Fibroblast of the aortic adventitia (primary cell): ENCODE data around the gene ZNF516. TPM values are rescaled to one million over a fixed set of nuclear protein-coding genes. Genes with fewer than 3 reads are reported as not detected.

Experiments used
- DNase-seq: peaks from one replicate; pipeline ENCODE4 v3.0.0-alpha.2; 2010; ENCODE audit warnings: low read depth
- H3K4me3 ChIP-seq: 2 replicates; pipeline ENCODE4 v1.5.1; 2011; ENCODE audit warnings: low read depth, mild to moderate bottlenecking, control low read depth, low read length, moderate library complexity
- CTCF ChIP-seq: IDR thresholded peaks from 2 replicates; pipeline ENCODE4 v1.5.1; 2011; ENCODE audit warnings: mild to moderate bottlenecking, low read length, control low read depth, inconsistent platforms; ENCODE audit not compliant: insufficient read depth
- total RNA-seq: library from RNA; depleted of rRNA; stranded (reverse); fragments of >200 nt; gene quantifications from 2 replicates; pipeline ENCODE4 v1.2.3, GENCODE V29; 2012; ENCODE audit warnings: low replicate concordance

Gene ZNF516
- total RNA-seq, 1 donor: 21.9 TPM

GRCh38 chr18:76373297-76373696 is 121.7 kb downstream of the ZNF516 start:
- DNase-seq: no peak
- H3K4me3 ChIP-seq: no peak overlapping the region
- no peak for TF ChIP-seq CTCF

- TF ChIP-seq CTCF: no peak
- no peak for DNase-seq
- H3K4me3 ChIP-seq: no peak overlapping the region
Observed at GRCh38 chr18:76371301-76372203, 123.5 kb downstream of the ZNF516 start.

GRCh38 chr18:76370686-76371085 is 124.4 kb downstream of the ZNF516 start:
- no peak for TF ChIP-seq CTCF
- no peak for DNase-seq
- no peak overlapping the region for H3K4me3 ChIP-seq

- TF ChIP-seq CTCF: no peak
Observed at GRCh38 chr18:76370201-76370600, 124.8 kb downstream of the ZNF516 start.

GRCh38 chr18:76369791-76370190 is 125.3 kb downstream of the ZNF516 start:
- no peak overlapping the region for H3K4me3 ChIP-seq
- DNase-seq: no peak
- no peak for TF ChIP-seq CTCF

More at GRCh38 chr18:76370201-76370600, 124.8 kb downstream of the ZNF516 start:
- H3K4me3 ChIP-seq: no peak overlapping the region
- DNase-seq: no peak

- H3K4me3 ChIP-seq: no peak overlapping the region
- DNase-seq: no peak
- TF ChIP-seq CTCF: no peak
Observed at GRCh38 chr18:76368976-76369375, 126.1 kb downstream of the ZNF516 start.

- TF ChIP-seq CTCF: no peak
- no peak overlapping the region for H3K4me3 ChIP-seq
- no peak for DNase-seq
Observed at GRCh38 chr18:76368271-76368670, 126.8 kb downstream of the ZNF516 start.
